GM18511 (cell line): ENCODE measurements around the gene RINT1.
"Not testable (repeated sequence)": the region's sequence is repeated elsewhere in the genome, so short reads cannot be mapped to it uniquely, and the experiment has no call there.

Experiments used
- ATAC-seq: cut with Tn5 transposase; IDR thresholded peaks from one replicate; pipeline ENCODE4 v1.9.1; 2021; ENCODE audit warnings: mild to moderate bottlenecking, moderate library complexity; ENCODE audit not compliant: unreplicated experiment

RINT1 gene

DNA sequence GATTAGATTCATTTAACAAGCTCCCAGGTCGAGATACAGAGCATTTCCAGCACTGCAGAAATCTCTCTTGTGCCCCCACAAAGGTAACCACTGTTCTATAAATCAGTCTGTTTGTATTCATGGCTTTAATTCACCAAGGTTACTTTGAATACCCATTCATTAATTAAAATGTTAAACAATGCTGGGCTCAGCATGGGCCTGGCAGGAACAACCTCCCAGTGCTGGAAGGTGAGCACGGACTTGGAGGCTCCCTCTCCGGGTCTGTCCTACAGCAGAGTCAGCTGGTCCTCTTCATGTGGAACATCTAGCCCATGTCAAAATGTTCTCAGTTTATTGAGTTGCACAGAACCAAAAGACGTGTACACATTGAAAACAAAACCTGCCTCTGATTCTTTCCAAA is 64.9 kb downstream of the RINT1 start:
- ATAC-seq = no peak

DNA sequence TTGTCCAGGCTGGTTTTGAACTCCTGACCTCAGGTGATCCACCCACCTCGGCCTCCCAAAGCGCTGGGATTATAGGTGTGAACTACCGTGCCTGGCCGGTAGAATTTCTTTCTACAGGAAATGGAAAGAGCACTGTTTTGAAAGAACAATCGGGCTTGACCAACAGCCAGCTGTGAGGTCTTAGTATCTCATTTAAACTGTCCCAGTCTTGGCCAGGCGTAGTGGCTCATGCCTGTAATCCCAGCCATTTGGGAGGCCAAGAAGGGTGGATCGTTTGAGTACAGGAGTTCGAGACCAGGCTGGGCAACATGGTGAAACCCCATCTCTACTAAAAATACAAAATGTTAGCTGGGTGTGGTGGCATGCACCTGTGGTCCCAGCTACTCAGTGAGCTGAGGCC is 67.1 kb downstream of the RINT1 start:
- ATAC-seq = not testable (repeated sequence)

DNA sequence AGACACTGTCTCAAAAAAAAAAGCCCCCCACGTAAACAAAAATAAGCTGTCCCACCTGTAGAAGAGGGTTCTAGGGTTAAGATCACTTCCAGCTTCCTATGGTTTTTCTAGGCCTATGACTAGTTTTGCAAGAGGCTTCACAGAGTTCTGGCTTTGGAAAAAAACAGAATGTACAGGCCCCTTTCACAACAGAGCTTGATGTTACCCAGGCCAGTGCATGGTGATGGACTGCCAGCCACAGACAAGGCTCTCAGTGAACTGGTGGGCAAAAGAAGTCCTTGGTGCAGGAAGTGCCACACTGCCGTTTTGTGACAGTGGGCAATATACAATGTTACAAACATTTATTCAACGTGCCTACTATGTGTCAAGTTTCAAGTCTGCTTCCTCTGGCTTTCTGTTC is 67.5 kb downstream of the RINT1 start:
- ATAC-seq = no peak

DNA sequence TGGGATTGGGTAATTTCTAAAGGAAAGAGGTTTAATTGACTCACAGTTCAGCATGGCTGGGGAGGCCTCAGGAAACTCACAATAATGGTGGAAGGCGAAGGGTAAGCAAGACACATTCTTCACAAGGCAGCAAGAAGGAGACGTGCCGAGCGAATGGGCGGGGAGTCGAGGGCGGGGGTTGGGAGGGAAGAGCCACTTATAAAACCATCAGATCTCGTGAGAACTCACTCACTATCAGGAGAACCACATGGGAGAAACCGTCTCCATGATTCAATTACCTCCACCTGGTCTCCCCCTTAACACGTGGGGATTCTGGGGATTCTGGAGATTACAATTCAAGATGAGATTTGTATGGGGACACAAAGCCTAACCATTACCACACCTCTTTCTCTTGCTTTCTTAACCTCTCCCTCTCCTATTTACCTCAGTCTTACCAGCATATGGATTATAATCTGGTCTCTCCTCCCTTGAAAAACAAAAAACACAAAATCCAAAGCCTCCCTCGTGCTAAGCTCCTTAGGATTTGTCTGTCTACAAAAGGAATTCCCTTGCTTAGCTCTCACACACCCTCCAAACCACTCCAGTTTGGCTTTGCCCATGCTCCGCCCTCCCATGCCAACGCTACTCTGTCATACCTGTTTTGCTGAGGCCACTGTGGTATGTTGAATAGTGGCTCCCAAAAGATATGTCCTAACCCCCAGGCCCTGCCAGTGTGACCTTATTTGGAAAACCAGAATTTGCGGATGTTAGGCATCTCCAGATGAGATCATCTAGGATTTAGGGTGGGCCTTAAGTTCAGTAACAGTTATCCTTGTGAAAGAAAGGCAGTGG is 68.9 kb downstream of the RINT1 start:
- no peak for ATAC-seq

DNA sequence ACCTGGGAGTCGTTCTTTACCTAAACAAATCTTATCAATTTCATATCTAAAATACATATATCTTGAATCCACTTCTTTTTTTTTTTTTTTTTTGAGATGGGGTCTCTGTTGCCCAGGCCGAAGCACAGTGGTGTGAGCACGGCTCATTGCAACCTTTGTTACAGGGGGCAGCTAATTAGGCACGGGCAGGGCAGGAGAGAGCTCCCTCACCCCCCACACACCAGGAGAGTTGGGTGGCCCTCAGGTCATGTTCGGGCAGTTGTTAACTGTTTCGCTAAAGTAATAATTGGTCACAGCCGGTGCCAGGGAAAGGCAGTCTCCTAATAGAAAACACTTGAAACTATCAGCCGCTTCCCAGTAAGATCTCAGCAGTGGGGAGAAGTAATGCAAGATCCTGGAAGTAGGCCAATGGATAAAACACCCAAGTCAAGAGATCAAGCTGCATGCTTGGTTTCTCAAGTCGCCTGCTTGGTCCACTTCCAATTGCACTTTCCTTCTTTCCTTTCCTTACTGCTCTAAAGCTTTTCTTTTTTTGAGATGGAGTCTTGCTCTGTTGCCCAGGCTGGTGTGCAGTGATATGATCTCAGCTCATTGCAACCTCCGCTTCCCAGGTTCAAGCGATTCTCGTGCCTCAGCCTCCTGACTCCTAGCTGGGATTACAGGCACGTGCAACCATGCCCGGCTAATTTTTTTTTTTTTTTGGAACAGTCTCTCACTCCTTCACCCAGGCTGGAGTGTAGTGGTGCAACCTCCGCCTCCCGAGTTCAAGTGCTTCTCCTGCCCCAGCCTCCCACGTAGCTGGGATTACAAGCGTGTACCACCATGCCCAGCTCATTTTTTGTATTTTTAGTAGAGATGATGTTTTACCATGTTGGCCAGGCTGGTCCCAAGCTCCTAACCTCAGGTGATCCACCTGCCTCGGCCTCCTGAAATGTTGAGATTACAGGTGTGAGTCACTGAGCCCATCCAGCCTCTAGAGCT is 70.6 kb downstream of the RINT1 start:
- ATAC-seq = no peak

DNA sequence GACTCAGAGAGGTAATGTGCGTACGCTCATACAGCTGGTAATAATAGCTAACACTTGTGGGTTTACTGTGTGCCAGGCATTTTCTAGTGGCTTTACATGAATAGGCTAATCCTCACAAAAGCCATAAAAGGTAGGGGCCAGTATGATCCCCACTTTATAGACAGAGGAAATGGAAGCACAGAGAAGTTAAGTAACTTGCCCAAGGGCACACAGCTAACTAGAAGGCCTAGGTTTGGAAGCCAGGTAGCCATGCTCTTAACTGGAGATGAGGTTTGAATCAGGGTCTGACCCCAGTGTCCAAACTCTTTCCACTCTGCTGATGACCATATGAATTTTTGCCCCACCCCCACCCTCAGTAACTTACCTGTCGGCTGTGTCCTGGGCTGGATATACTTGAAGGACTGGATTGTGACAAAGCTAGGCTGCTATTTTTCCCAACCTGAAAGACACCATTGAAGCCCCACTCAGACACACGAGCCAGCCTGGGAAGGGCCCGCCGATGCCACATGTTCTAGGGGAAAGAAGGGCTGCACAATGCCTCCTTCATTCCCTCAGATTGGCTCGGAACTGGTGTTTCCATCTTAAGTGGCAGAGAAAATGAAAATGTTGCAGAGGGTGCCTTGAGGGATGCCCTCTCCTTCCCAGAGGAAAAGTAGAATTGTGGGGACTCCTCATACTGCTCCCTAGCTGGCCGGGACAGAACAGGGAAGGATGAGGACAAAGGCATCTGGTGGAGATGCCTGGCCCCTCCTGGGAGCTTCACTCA is 78.3 kb downstream of the RINT1 start:
- no peak for ATAC-seq

DNA sequence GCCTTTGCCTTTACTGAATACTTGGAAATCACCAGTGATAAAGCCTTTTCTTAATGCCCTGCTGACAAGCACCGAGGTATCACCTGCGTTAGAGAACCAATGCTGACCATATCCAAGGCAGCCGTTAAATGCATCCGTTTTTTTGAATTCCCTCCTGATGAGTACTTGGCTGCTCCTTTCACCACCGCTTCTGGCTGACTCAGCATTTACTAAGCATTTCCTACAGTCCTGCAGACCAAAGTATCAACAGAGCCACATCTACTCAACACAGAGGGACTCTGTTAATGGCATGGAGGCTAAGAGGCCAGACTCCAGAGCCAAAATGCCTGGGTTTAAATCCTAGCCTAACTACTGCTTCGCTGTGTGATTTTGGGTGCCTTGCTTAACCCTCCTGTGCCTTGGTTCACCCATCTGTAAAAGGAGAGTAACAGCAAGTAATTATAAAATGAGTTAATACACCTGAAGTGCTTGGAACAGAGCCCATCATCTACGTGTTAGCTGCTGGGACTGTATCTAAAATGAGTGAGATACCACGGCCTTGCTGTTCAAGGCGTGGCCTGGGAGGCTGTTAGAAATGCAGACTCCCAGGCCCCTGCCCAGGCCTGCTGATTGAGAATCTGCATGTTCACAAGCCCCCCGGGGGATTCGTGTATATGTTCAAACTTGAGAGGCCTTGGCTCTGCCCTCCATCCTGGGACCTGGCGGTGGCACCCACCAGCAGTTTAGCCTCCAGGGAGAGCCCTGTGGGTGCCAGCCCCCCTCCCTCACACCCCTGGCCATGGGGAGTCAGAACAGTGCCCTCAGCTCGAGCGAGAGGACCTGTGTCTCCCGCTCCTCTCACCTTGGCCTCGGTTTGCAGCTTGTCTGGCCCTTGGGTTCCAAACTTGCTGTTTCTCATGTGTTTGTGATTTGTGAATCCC is 80.1 kb downstream of the RINT1 start:
- ATAC-seq = no peak

DNA sequence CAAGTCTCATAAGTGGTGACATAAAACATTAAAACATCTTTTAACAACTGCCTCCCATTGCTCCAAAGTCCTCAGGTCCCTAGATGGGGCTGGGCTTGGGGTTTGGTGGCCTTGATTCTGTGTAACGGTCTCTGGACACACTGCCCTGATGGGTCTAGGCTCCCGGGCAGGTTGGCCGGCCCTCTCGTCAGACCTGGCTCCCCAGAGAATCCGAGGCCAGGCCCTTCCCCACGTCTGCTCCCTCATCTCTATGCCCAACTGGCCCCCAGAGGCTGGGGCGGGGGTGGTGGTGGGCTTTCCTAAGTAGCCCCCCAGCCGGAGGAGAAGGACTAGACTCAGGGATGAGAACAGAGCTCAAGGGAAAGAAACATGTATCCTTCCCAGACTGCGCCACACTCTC is 80.8 kb downstream of the RINT1 start:
- no peak for ATAC-seq

DNA sequence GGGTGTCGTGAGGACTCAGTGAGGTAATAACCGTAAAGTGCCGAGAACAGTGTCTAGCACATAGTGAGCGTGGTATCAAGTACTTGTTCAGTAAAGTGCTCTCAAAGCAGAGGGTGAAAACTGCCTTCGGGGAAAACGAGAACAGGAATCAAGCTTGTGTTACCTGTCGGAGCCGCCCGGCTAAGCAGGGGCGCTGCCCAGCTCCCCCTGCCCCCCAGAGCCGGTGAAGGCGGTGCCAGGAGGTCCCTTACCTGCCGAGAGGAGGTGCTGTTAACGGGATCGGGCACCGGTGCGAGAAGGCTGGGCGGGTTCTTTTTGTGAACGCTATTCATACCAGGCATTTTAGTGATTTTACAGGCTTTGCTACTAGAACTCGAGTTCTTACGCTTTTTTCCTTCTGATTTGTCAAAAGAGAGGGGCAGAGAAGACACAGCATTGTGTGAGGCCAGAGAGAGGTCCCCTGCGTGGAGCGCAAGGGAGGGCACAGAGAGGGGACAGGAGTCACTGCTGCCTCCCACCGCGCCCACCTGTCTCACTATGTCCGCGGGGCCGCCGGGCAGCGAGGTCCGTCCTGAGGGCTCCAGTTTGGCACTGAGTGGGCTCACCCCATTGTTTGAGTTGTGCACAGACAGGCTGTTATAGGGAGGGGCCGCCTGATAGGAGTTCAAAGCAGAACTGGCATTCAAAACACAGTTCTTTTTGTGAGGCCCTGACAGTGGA is 81.8 kb downstream of the RINT1 start:
- ATAC-seq = no peak

DNA sequence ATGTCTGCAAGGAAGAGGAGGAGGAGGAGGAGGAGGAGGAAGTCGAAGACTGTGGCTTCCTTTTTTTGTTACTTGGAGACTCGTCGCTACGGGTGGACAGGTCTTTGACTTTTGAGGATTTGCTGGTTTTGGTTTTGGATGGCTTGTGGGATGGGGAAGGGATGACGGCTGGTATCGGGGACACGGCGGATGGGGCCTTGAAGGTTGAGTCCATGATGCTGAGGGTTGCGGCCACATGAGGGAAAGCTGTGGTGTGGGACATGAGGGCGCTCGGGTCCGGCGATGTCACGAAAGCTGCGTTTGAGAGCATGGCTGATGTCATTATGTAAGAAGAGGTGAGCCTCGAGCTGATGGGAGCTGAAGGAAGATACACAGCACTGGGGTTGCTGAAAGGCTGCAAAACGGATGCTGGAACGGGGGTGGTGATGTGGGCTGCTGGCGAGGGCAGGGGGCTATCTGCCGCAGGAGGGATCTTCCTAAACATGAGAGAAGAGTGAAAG is 82.4 kb downstream of the RINT1 start:
- ATAC-seq = no peak
